ENCODE results near the gene EMC7. TPM values are rescaled to one million over a fixed set of nuclear protein-coding genes. Genes with fewer than 3 reads are reported as not detected.

The EMC7 gene
- total and polyA plus RNA-seq, 10 of the 15 experiments (the other 5 are each of a cell fraction or from before 2014, with no cell fraction given): 16.5 to 88.9 (median 45.0) TPM

GRCh38 chr15:34122771-34123183, 21.1 kb upstream of the EMC7 start (continued):
- TF ChIP-seq PRDM15 (CRISPR knock-in tag; IDR thresholded peaks at IDR 0.05) (no peak), TCF7 (IDR thresholded peaks at IDR 0.05; ENCODE audit: borderline replicate concordance) (no peak), ZNF622 (IDR thresholded peaks at IDR 0.05) (no peak), RAD51 (IDR thresholded peaks at IDR 0.05) (no peak), ESRRA (IDR thresholded peaks at IDR 0.05; ENCODE audit: low read length) (no peak), RELA (IDR thresholded peaks at IDR 0.05; ENCODE audit: borderline replicate concordance, partially characterized antibody) (no peak), MEF2A (IDR thresholded peaks at IDR 0.05; ENCODE audit: insufficient read depth, low read depth, low read length) (0 out of 2 replicates have a peak, but pooled peaks have one; percentile 10), SMAD1 (IDR thresholded peaks at IDR 0.05; ENCODE audit: low read depth, partially characterized antibody) (no peak), TBL1XR1 (IDR thresholded peaks at IDR 0.05; ENCODE audit: low read depth, low read length) (no peak), IKZF1 (conservative IDR thresholded peaks at IDR 0.05) (peak; percentile 44; the same call in 1 of the 2 replicates), NR2C2 (IDR thresholded peaks at IDR 0.05; ENCODE audit: borderline replicate concordance, control insufficient read depth, insufficient read length, low read depth) (no peak), JUND (IDR thresholded peaks at IDR 0.05; ENCODE audit: low read depth, low read length) (peak; percentile 47; the same call in 1 of the 2 replicates), ZBTB4 (CRISPR knock-in tag; IDR thresholded peaks at IDR 0.05) (no peak), E2F4 (IDR thresholded peaks at IDR 0.05; ENCODE audit: low read depth, low read length) (no peak), NKRF (conservative IDR thresholded peaks at IDR 0.05) (no peak), HDAC6 (IDR thresholded peaks at IDR 0.05; ENCODE audit: unreplicated experiment) (no peak), REST (IDR thresholded peaks at IDR 0.05; ENCODE audit: low read depth, low read length) (no peak)
